ENCODE data around the gene ALDH1A1. TPM values are rescaled to one million over a fixed set of nuclear protein-coding genes. Genes with fewer than 3 reads are reported as not detected.

The ALDH1A1 gene
- total and polyA plus RNA-seq, 3 donors from 2014 or later, result 307 to 474 (median 337) TPM

- no peaks in the 10 kb centered on the region for H3K9me3 ChIP-seq
- no peak overlapping the region for H3K27ac ChIP-seq
- H3K27me3 ChIP-seq, result no peaks in the 10 kb centered on the region
- no peak for DNase-seq
- TF ChIP-seq POLR2A (IDR thresholded peaks at IDR 0.05) (no peak), CTCF (IDR thresholded peaks at IDR 0.05) (no peak)
- H3K4me1 ChIP-seq, result no peaks in the 10 kb centered on the region
- no peaks in the 10 kb centered on the region for H3K36me3 ChIP-seq (ENCODE audit: low read depth, missing control alignments)
- intact Hi-C loops (cut with DNase I; ENCODE audit: low total_unique reads), result no loop called here
- 67 to 86% methylated on average over 5 of the region's 5 CpGs for WGBS, 2 donors
- H3K4me3 ChIP-seq, result peak overlapping the region in 1 of 2 donors; percentile 0
Observed at GRCh38 chr9:72981433-72981832, 28.6 kb upstream of the ALDH1A1 start.

GRCh38 chr9:72980600-72981265 is 27.9 kb upstream of the ALDH1A1 start:
- Histone ChIP-seq H3K36me3 (ENCODE audit: low read depth, missing control alignments) (no peaks in the 10 kb centered on the region), H3K4me1 (no peaks in the 10 kb centered on the region), H3K27me3 (no peaks in the 10 kb centered on the region), H3K4me3 (peak overlapping the region in 1 of 2 donors; percentile 0), H3K27ac (no peak overlapping the region), H3K9me3 (no peaks in the 10 kb centered on the region)
- 62 to 67% methylated on average over 12 of the region's 12 CpGs for WGBS, 2 donors
- no peak for TF ChIP-seq CTCF (IDR thresholded peaks at IDR 0.05)
- no peak for TF ChIP-seq POLR2A (IDR thresholded peaks at IDR 0.05)
- intact Hi-C loops (cut with DNase I; ENCODE audit: low total_unique reads), result no loop called here
- DNase-seq, result no peak

GRCh38 chr9:72980183-72980582 is 27.3 kb upstream of the ALDH1A1 start:
- 79 to 89% methylated on average over 2 of the region's 2 CpGs for WGBS, 2 donors
- no peaks in the 10 kb centered on the region for H3K27me3 ChIP-seq
- H3K9me3 ChIP-seq, result no peaks in the 10 kb centered on the region
- no peaks in the 10 kb centered on the region for H3K36me3 ChIP-seq (ENCODE audit: low read depth, missing control alignments)
- intact Hi-C loops (cut with DNase I; ENCODE audit: low total_unique reads), result no loop called here
- TF ChIP-seq CTCF (IDR thresholded peaks at IDR 0.05) (no peak), POLR2A (IDR thresholded peaks at IDR 0.05) (no peak)
- no peak overlapping the region for H3K27ac ChIP-seq
- H3K4me3 ChIP-seq, result no peak overlapping the region
- DNase-seq, result no peak
- H3K4me1 ChIP-seq, result no peaks in the 10 kb centered on the region

- Histone ChIP-seq H3K4me1 (no peaks in the 10 kb centered on the region), H3K9me3 (no peaks in the 10 kb centered on the region), H3K36me3 (ENCODE audit: low read depth, missing control alignments) (no peaks in the 10 kb centered on the region), H3K27me3 (no peaks in the 10 kb centered on the region), H3K27ac (no peak overlapping the region), H3K4me3 (no peak overlapping the region)
- WGBS, 2 donors, result 84 to 93% methylated on average over 1 of the region's 1 CpG
- DNase-seq, result no peak
- intact Hi-C loops (cut with DNase I; ENCODE audit: low total_unique reads), result no loop called here
- TF ChIP-seq POLR2A (IDR thresholded peaks at IDR 0.05) (no peak), CTCF (IDR thresholded peaks at IDR 0.05) (no peak)
Observed at GRCh38 chr9:72979405-72980100, 26.7 kb upstream of the ALDH1A1 start.
